K562 (cell line): ENCODE measurements around the gene R3HDM2.

Experiments
- CTCF ChIP-seq, 3 experiments: IDR thresholded peaks in 2 of 3; conservative IDR thresholded peaks in 1 of 3; 2 replicates each; pipeline ENCODE4 v1.5.1; 2011 to 2012; ENCODE audit warnings: low read length in 3 of 3, mild to moderate bottlenecking in 3 of 3, control low read depth in 2 of 3, improper control_type of control experiment in 1 of 3, inconsistent platforms in 1 of 3, low read depth in 1 of 3, mixed read lengths in 1 of 3, moderate library complexity in 1 of 3; ENCODE audit not compliant: insufficient read depth in 2 of 3
- JUN ChIP-seq, 2 experiments: sonication (generic) in 1 of 2; formaldehyde crosslinking in 1 of 2; IDR thresholded peaks; 2 replicates each; pipeline versions ENCODE4 v1.6.1 to v1.8.0; 2012 to 2022; ENCODE audit warnings: borderline replicate concordance in 2 of 2, mild to moderate bottlenecking in 2 of 2, improper control_type of control experiment in 1 of 2, low read depth in 1 of 2, low read length in 1 of 2, missing genetic modification reagents in 1 of 2
- JUND ChIP-seq, 2 experiments: IDR thresholded peaks; 2 replicates in 1 of 2; 3 replicates in 1 of 2; pipeline ENCODE4 v1.6.1; 2011; ENCODE audit warnings: borderline replicate concordance in 2 of 2, low read depth in 2 of 2, low read length in 2 of 2, improper control_type of control experiment in 1 of 2, missing biosample characterization in 1 of 2, missing genetic modification characterization in 1 of 2, missing genetic modification reagents in 1 of 2
- KDM4B ChIP-seq, 2 experiments: fragments of 450-650 bp in 1 of 2; sonication (generic) in 1 of 2; IDR thresholded peaks; 2 replicates each; pipeline ENCODE4 v1.6.1; 2016 to 2017; ENCODE audit warnings: borderline replicate concordance in 2 of 2, antibody characterized with exemption in 1 of 2, low read depth in 1 of 2, mild to moderate bottlenecking in 1 of 2
- PHF8 ChIP-seq: fragments of 200-600 bp; sonication (generic); IDR thresholded peaks from 2 replicates; pipeline ENCODE4 v1.6.1; 2012; ENCODE audit warnings: mixed run types, mild to moderate bottlenecking, inconsistent platforms, low read length, moderate library complexity, borderline replicate concordance
- TF ChIP-seq, protein P1 (sequence below): fragments of 250-450 bp; sonication (Bioruptor Pico); IDR thresholded peaks from 2 replicates; pipeline ENCODE4 v1.8.0; 2022; ENCODE audit warnings: inconsistent platforms

GRCh38 chr12:57340104-57340503, 90.7 kb downstream of the R3HDM2 start:
- TF ChIP-seq, protein P1, sequence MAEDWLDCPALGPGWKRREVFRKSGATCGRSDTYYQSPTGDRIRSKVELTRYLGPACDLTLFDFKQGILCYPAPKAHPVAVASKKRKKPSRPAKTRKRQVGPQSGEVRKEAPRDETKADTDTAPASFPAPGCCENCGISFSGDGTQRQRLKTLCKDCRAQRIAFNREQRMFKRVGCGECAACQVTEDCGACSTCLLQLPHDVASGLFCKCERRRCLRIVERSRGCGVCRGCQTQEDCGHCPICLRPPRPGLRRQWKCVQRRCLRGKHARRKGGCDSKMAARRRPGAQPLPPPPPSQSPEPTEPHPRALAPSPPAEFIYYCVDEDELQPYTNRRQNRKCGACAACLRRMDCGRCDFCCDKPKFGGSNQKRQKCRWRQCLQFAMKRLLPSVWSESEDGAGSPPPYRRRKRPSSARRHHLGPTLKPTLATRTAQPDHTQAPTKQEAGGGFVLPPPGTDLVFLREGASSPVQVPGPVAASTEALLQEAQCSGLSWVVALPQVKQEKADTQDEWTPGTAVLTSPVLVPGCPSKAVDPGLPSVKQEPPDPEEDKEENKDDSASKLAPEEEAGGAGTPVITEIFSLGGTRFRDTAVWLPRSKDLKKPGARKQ (CRISPR knock-in tag) = no peak
- TF ChIP-seq CTCF (IDR thresholded peaks at IDR 0.05 in 2 of 3, conservative IDR thresholded peaks at IDR 0.05 in 1 of 3; ENCODE audit: insufficient read depth in 2 of 3, low read depth in 1 of 3, low read length in 3 of 3) (no peak), JUND (IDR thresholded peaks at IDR 0.05; ENCODE audit: borderline replicate concordance, low read depth, low read length) (no peak), JUND (tag; IDR thresholded peaks at IDR 0.05; ENCODE audit: borderline replicate concordance, low read depth, low read length) (no peak), JUN (IDR thresholded peaks at IDR 0.05; ENCODE audit: borderline replicate concordance, low read depth, low read length) (no peak), JUN (CRISPR knock-in tag; IDR thresholded peaks at IDR 0.05; ENCODE audit: borderline replicate concordance) (no peak), KDM4B (IDR thresholded peaks at IDR 0.05; ENCODE audit: borderline replicate concordance in 2 of 2, low read depth in 1 of 2) (no peak), PHF8 (no peak)
